Measurements from ENCODE around the gene CD247. TPM values are rescaled to one million over a fixed set of nuclear protein-coding genes. Genes with fewer than 3 reads are reported as not detected.

CD247 gene
- total and polyA plus RNA-seq, 9 of the 15 experiments (the other 6 are each of a cell fraction or from before 2014, with no cell fraction given): 0.08 to 0.42 (median 0.28) TPM; not detected in 5

DNA sequence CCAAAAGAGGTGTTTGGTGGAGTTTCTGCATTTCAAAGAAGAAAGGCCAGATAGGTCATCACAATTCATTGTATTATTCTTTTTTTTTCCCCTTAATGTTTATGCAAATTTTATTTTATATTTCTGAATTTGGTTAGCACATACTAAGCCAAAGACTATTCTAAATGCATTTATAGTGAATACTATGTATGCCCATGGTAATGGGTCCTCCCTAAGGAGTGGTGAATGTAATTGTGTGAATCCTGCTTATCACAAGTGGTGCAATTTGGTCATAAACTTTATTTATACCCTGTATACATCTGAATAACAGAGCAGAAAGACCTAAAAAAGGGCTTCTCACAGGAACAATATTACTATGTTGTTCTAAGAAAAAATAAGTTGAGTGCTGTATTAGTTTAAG lies 99.1 kb downstream of the CD247 start:
- Histone ChIP-seq H3K9ac (ENCODE audit: insufficient read depth in 1 of 2, low read depth in 2 of 2, low read length in 2 of 2) (no peak overlapping the region), H3K36me3 (ENCODE audit: control insufficient read depth, insufficient read depth, low read length) (peaks cover 3% of the 10 kb centered on the region; the same call in 1 of the 3 replicates), H3K27me3 (ENCODE audit: control insufficient read depth in 2 of 2, insufficient read depth in 2 of 2, low read length in 2 of 2) (no peaks in the 10 kb centered on the region), H2AFZ (ENCODE audit: low read depth, low read length) (no peak overlapping the region), H3K9me3 (replicated peaks; ENCODE audit: control insufficient read depth, insufficient read depth, low read depth, low read length) (no peaks in the 10 kb centered on the region), H3K9me1 (ENCODE audit: control insufficient read depth, insufficient read depth, low read length) (no peaks in the 10 kb centered on the region), H4K20me1 (replicated peaks; ENCODE audit: control insufficient read depth, insufficient read depth, low read length) (no peaks in the 10 kb centered on the region), H3K79me2 (ENCODE audit: control insufficient read depth, insufficient read depth, low read length) (no peaks in the 10 kb centered on the region), H3K27ac (ENCODE audit: extremely low read depth, low read depth, low read length) (no peak overlapping the region), H3K4me3 (no peak overlapping the region), H3K4me1 (replicated peaks in 1 of 2; ENCODE audit: control insufficient read depth in 2 of 2, insufficient read depth in 2 of 2, low read length in 2 of 2) (peaks cover 6 to 7% of the 10 kb centered on the region in 2 experiments; a peak in 3 of 5 replicates), H3K4me2 (ENCODE audit: insufficient read depth, low read length) (no peak overlapping the region)
- no peak for TF ChIP-seq HCFC1 (IDR thresholded peaks at IDR 0.05; ENCODE audit: low read depth, low read length)
- TF ChIP-seq ZNF140 (CRISPR knock-in tag; IDR thresholded peaks at IDR 0.05): no peak
- TF ChIP-seq DIDO1 (tag; IDR thresholded peaks at IDR 0.05; ENCODE audit: low read depth): no peak
- TF ChIP-seq, protein P1, sequence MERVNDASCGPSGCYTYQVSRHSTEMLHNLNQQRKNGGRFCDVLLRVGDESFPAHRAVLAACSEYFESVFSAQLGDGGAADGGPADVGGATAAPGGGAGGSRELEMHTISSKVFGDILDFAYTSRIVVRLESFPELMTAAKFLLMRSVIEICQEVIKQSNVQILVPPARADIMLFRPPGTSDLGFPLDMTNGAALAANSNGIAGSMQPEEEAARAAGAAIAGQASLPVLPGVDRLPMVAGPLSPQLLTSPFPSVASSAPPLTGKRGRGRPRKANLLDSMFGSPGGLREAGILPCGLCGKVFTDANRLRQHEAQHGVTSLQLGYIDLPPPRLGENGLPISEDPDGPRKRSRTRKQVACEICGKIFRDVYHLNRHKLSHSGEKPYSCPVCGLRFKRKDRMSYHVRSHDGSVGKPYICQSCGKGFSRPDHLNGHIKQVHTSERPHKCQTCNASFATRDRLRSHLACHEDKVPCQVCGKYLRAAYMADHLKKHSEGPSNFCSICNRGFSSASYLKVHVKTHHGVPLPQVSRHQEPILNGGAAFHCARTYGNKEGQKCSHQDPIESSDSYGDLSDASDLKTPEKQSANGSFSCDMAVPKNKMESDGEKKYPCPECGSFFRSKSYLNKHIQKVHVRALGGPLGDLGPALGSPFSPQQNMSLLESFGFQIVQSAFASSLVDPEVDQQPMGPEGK (CRISPR knock-in tag; IDR thresholded peaks at IDR 0.05; ENCODE audit: borderline replicate concordance): no peak
- TF ChIP-seq, protein P2, sequence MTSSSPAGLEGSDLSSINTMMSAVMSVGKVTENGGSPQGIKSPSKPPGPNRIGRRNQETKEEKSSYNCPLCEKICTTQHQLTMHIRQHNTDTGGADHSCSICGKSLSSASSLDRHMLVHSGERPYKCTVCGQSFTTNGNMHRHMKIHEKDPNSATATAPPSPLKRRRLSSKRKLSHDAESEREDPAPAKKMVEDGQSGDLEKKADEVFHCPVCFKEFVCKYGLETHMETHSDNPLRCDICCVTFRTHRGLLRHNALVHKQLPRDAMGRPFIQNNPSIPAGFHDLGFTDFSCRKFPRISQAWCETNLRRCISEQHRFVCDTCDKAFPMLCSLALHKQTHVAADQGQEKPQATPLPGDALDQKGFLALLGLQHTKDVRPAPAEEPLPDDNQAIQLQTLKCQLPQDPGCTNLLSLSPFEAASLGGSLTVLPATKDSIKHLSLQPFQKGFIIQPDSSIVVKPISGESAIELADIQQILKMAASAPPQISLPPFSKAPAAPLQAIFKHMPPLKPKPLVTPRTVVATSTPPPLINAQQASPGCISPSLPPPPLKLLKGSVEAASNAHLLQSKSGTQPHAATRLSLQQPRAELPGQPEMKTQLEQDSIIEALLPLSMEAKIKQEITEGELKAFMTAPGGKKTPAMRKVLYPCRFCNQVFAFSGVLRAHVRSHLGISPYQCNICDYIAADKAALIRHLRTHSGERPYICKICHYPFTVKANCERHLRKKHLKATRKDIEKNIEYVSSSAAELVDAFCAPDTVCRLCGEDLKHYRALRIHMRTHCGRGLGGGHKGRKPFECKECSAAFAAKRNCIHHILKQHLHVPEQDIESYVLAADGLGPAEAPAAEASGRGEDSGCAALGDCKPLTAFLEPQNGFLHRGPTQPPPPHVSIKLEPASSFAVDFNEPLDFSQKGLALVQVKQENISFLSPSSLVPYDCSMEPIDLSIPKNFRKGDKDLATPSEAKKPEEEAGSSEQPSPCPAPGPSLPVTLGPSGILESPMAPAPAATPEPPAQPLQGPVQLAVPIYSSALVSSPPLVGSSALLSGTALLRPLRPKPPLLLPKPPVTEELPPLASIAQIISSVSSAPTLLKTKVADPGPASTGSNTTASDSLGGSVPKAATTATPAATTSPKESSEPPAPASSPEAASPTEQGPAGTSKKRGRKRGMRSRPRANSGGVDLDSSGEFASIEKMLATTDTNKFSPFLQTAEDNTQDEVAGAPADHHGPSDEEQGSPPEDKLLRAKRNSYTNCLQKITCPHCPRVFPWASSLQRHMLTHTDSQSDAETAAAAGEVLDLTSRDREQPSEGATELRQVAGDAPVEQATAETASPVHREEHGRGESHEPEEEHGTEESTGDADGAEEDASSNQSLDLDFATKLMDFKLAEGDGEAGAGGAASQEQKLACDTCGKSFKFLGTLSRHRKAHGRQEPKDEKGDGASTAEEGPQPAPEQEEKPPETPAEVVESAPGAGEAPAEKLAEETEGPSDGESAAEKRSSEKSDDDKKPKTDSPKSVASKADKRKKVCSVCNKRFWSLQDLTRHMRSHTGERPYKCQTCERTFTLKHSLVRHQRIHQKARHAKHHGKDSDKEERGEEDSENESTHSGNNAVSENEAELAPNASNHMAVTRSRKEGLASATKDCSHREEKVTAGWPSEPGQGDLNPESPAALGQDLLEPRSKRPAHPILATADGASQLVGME (CRISPR knock-in tag; IDR thresholded peaks at IDR 0.05): no peak
- no peak for TF ChIP-seq BRD4 (IDR thresholded peaks at IDR 0.05)
- no peak for TF ChIP-seq ZNF133 (CRISPR knock-in tag; IDR thresholded peaks at IDR 0.05)
- TF ChIP-seq, protein P3, sequence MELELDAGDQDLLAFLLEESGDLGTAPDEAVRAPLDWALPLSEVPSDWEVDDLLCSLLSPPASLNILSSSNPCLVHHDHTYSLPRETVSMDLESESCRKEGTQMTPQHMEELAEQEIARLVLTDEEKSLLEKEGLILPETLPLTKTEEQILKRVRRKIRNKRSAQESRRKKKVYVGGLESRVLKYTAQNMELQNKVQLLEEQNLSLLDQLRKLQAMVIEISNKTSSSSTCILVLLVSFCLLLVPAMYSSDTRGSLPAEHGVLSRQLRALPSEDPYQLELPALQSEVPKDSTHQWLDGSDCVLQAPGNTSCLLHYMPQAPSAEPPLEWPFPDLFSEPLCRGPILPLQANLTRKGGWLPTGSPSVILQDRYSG (tag; conservative IDR thresholded peaks at IDR 0.05; ENCODE audit: low read depth): no peak
- TF ChIP-seq FOSL1 (tag; conservative IDR thresholded peaks at IDR 0.05): no peak
- TF ChIP-seq ARID1B (IDR thresholded peaks at IDR 0.05): no peak
- TF ChIP-seq SNIP1 (IDR thresholded peaks at IDR 0.05; ENCODE audit: low read depth): no peak
- TF ChIP-seq ZNF311 (CRISPR knock-in tag; IDR thresholded peaks at IDR 0.05): no peak
- no peak for TF ChIP-seq RFX7 (CRISPR knock-in tag; IDR thresholded peaks at IDR 0.05)
- in situ Hi-C loops (cut with MboI): no loop called here
- ATAC-seq (no peak), DNase-seq (ENCODE audit: extremely low read depth in 1 of 4, low spot score in 3 of 4) (no peak), FAIRE-seq (no peak)
- POLR2A ChIA-PET: interaction anchor here (1.0 kb wide), 1 partner anchor 16 kb away, joined by 3 read pairs; no protein-coding TSS in a partner anchor
- CTCF ChIA-PET (ENCODE audit: low intra/inter-chr PET ratio): no interaction called here
- intact Hi-C loops (cut with micrococcal nuclease): no loop called here
- BruUV-seq (replicated peaks): no TSS peak
